Activated CD8-positive, alpha-beta T cell treated with anti-CD3 and anti-CD28 coated beads, Interleukin-2, amount 10 ng/mL, durations not matched to agents 7 days and 5 days (primary cell): ENCODE data around the gene SLC35A1. TPM values are rescaled to one million over a fixed set of nuclear protein-coding genes. Genes with fewer than 3 reads are reported as not detected.
"Not testable (repeated sequence)": the region's sequence is repeated elsewhere in the genome, so short reads cannot be mapped to it uniquely, and the experiment has no call there.

Source experiments
- ATAC-seq: fragments of 150-1000 bp; cut with Tn5 transposase; one replicate; pipeline ENCODE4 v1.10.0; 2021; ENCODE audit warnings: moderate library complexity
- CTCF ChIA-PET: fragments of 350-600 bp; sonication (Branson Sonifier 250); formaldehyde crosslinking; loops from one replicate; lab custom pipeline; 2021; ENCODE audit warnings: antibody characterized with exemption; lab: Charles Lee
- POLR2A ChIA-PET: fragments of 350-600 bp; sonication (Branson Sonifier 250); formaldehyde crosslinking; loops from one replicate; lab custom pipeline; 2021; ENCODE audit warnings: antibody characterized with exemption; lab: Charles Lee
- DNase-seq: peaks from one replicate; pipeline ENCODE4 v3.0.0-alpha.2; 2020
- H3K27ac Mint-ChIP-seq: one replicate; pipeline ENCODE4 v1.8.0; 2021; ENCODE audit warnings: mild to moderate bottlenecking, mixed read lengths
- H3K27me3 Mint-ChIP-seq: one replicate; pipeline ENCODE4 v1.8.0; 2021; ENCODE audit warnings: low read depth, mixed read lengths
- H3K36me3 Mint-ChIP-seq: one replicate; pipeline ENCODE4 v1.8.0; 2021; ENCODE audit warnings: low read depth, mixed read lengths
- H3K4me1 Mint-ChIP-seq: one replicate; pipeline ENCODE4 v1.8.0; 2021; ENCODE audit warnings: low read depth, mixed read lengths
- H3K4me3 Mint-ChIP-seq: one replicate; pipeline ENCODE4 v1.8.0; 2021; ENCODE audit warnings: mild to moderate bottlenecking, mixed read lengths
- H3K9me3 Mint-ChIP-seq: one replicate; pipeline ENCODE4 v1.8.0; 2022; ENCODE audit warnings: mixed read lengths; ENCODE audit not compliant: insufficient read depth
- total RNA-seq, 2 experiments: library from RNA; stranded (reverse); gene quantifications; one replicate each; pipeline ENCODE4 v1.2.3, GENCODE V29; 2021

The SLC35A1 gene
- total RNA-seq, 2 experiments from 2014 or later = 11.8 to 12.6 TPM

DNA sequence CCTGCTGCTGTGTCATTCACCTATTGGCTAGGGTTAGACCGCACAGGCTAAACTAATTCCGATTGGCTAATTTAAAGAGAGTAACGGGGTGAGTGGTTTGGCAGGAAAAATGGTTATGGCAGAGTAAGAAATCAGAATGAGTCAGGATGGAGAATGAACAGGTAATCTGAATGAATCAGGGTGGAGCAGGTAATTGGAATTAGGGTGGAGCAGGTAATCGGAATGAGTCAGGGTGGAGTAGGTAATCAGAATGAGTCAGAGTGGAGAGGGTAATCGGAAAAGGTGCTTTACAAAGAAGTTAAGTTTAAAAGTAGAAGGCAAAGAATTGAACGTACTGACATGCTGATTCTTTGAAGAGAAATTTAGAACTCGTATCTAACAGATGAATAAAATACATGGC, 11.7 kb downstream of the SLC35A1 start:
- CTCF ChIA-PET = no interaction called here
- POLR2A ChIA-PET = no interaction called here
- Mint-ChIP-seq H3K27ac (peak overlapping the region; percentile 44), H3K27me3 (no peaks in the 10 kb centered on the region), H3K36me3 (peaks cover 9% of the 10 kb centered on the region), H3K4me1 (peaks cover 14% of the 10 kb centered on the region), H3K9me3 (no peaks in the 10 kb centered on the region), H3K4me3 (no peak overlapping the region)
- ATAC-seq (no peak), DNase-seq (no peak)

DNA sequence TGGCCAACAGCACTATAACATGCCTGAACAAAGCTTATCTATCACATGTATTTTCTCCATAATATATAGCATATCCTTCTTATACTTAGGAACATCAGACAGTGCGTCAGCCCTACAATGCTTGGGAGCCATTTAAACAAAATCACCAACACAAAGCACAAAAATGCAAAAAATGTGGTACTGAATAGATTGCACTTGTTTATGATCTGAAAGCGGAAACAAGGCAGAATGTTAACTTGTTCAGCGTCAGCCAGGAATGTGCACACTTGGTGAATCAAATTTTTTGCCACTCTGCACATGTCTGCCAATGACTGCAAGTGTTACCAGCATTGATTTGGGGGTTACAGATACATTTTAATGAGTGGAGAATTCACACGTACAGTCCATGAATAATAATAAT, 14.8 kb downstream of the SLC35A1 start:
- DNase-seq (no peak), ATAC-seq (no peak)
- H3K36me3 Mint-ChIP-seq = peaks cover 13% of the 10 kb centered on the region
- H3K27me3 Mint-ChIP-seq = no peaks in the 10 kb centered on the region
- H3K27ac Mint-ChIP-seq = no peak overlapping the region
- CTCF ChIA-PET = no interaction called here
- POLR2A ChIA-PET = no interaction called here
- H3K4me1 Mint-ChIP-seq = peaks cover 14% of the 10 kb centered on the region
- no peak overlapping the region for H3K4me3 Mint-ChIP-seq
- no peaks in the 10 kb centered on the region for H3K9me3 Mint-ChIP-seq

DNA sequence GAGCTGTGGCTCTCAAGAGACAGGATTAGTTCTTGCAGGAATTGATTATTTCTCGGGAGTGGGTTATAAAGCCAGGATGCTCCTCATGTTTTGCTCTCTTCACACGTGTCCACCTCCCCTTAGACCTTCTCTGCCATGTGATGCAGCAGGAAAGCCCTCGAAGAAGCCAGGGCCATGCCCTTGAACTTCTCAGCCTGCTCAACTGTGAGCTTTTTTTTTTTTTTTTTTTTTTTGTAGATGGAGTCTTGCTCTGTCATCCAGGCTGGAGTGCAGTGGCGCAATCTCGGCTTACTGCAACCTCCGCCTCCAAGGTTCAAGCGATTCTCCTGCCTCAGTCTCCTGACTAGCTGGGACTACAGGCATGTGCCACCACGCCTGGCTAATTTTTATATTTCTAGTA, 16.6 kb downstream of the SLC35A1 start:
- CTCF ChIA-PET = interaction anchor here (2.0 kb wide), 1 partner anchor 17 kb away, joined by 6 read pairs; no protein-coding TSS in a partner anchor
- H3K4me1 Mint-ChIP-seq, H3K27me3 Mint-ChIP-seq, H3K4me3 Mint-ChIP-seq, H3K9me3 Mint-ChIP-seq, ATAC-seq, DNase-seq, POLR2A ChIA-PET, H3K27ac Mint-ChIP-seq: not testable (repeated sequence)
- peaks cover 15% of the 10 kb centered on the region for H3K36me3 Mint-ChIP-seq

DNA sequence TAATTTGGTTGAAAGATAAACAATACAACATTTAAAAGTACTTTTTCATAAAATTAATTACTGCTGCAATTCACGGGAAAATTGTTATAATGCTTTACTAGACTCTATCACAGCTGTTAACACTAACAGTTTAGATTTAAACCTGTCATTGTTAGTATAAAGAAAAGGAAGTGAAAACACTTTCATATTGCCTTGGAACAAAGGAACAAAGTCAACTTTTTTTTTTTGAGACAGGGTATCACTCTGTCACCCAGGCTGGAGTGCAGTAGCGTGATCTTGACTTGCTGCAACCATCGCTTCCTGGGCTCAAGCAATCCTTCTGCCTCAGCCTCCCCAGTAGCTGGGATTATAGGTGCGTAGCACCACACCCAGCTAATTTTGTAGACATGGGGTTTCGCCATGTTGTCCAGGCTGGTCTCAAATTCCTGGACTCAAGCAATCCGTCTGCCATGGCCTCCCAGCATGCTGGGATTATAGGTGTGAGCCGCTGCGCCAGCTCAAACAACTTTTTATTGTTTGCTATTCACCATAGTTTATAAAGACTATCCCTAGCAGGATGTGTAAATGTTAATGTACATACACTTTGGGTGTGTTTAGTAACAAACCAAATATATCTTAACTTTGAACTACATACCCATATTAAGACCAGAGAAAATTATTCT, 22.1 kb downstream of the SLC35A1 start:
- H3K36me3 Mint-ChIP-seq = peaks cover 18% of the 10 kb centered on the region
- H3K27ac Mint-ChIP-seq = no peak overlapping the region
- ChIA-PET CTCF (interaction anchor here (0.7 to 1.2 kb wide), 4 partner anchors 9 to 326 kb away, joined by 3 to 4 read pairs (median 3); no protein-coding TSS in a partner anchor), POLR2A (interaction anchor here (0.9 kb wide), 1 partner anchor 20 kb away, joined by 3 read pairs; no protein-coding TSS in a partner anchor)
- no peak for DNase-seq
- no peak for ATAC-seq
- H3K27me3 Mint-ChIP-seq = no peaks in the 10 kb centered on the region
- H3K9me3 Mint-ChIP-seq = no peaks in the 10 kb centered on the region
- H3K4me3 Mint-ChIP-seq = no peak overlapping the region
- peaks cover 3% of the 10 kb centered on the region for H3K4me1 Mint-ChIP-seq

DNA sequence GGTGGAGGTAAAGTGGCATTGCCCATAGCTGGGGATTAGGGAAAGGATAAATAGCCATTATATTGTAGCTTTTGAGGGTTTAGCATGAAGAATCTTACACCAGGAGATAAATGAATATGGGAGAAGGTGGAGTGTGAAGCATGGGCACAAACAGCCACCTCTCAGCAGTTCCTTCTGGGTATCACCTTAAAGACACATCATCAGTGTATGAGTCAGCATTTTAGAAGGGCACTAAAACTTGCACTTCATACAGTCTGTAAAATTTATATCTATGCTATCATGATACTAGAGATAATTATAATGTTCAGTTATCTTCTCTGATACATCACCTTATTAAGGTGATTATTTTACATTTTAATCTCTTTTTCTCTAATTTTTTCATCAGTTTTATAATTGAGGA, 25.3 kb downstream of the SLC35A1 start:
- ATAC-seq (no peak), DNase-seq (no peak)
- Mint-ChIP-seq H3K9me3 (no peaks in the 10 kb centered on the region), H3K27ac (no peak overlapping the region), H3K4me1 (peaks cover 3% of the 10 kb centered on the region), H3K4me3 (no peak overlapping the region), H3K36me3 (peaks cover 18% of the 10 kb centered on the region), H3K27me3 (no peaks in the 10 kb centered on the region)
- CTCF ChIA-PET = interaction anchor here (0.7 kb wide), 1 partner anchor 13 kb away, joined by 3 read pairs; no protein-coding TSS in a partner anchor
- POLR2A ChIA-PET = no interaction called here

DNA sequence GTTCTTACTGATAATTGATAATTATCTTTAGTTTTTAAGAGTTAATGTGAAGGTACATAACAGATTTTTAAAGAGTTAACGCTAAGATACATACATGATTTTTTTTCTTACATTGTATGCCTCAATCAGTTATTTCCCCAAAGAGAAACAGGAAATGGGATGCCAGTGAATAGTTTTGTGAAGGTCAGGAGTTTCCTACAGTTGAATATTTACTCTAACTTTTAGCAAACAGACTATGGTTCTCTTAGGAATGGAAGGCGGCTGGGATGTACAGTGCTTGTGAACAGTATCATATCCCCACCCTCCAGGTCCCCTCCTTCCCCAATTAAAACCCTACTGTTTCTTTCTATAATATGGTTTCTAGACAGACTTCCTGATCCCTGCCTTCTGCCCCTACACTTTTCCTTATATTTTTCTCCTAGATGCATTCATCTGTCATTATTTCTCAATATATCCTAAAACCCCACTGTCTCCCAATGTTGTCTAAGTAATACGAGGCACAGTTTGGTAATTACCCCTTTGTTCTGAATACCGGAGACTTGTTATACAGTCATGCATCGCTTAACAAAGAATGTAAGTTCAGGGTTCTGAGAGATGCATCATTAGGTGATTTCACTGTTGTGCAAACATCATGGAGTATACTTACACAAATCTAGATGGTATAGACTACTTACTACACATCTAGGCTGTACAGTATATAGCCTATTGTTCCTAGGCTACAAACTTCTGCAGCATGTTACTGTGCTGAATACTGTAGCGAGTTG, 29.2 kb downstream of the SLC35A1 start:
- Mint-ChIP-seq H3K27ac (peak overlapping the region; percentile 18), H3K4me3 (no peak overlapping the region)
- CTCF ChIA-PET = no interaction called here

DNA sequence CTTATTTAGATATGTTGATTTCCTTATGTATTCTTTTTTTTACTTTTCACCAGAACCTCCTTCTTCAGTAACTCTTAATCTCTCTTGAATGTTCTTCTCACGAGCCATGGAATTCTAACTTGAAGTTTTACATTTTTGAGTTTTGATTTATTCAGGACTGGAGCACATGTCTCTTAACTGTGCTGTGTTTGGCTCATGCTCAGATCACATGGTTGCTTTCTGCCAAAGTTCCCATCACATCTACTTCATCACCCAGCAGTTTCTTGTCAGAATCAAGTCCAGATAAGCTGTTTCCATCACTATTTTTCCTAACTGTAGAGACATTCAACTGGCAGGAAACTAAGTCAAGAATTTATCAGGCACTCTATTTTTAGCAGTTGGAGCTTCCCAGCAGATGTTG, 31.7 kb downstream of the SLC35A1 start:
- no peak for DNase-seq

More for the DNA sequence above, 29.2 kb downstream of the SLC35A1 start:
- H3K36me3 Mint-ChIP-seq = peaks cover 26% of the 10 kb centered on the region
- H3K4me1 Mint-ChIP-seq = peaks cover 13% of the 10 kb centered on the region
- no peak for ATAC-seq
- POLR2A ChIA-PET = no interaction called here
- no peaks in the 10 kb centered on the region for H3K27me3 Mint-ChIP-seq
- no peaks in the 10 kb centered on the region for H3K9me3 Mint-ChIP-seq
- no peak for DNase-seq

DNA sequence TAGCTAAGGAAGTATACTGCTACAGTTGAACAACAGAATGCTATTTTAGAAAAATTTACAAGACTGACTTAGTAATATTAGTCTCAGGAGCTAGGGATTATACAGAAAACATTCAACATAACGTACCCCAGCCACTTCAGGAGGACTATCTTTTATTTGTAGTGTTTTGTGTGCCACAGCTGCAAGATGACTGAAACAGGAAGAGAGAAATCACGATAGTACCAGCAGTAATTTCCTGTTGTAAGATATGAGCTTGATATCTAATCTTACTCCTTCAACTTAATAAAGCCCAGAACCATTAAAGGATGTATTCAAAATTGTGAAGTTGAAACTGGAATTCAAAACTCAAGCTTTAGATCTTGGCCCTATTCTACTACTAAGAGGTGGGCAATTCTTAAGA, 42.1 kb downstream of the SLC35A1 start:
- H3K27ac Mint-ChIP-seq = peak overlapping the region; percentile 42
- no peak for DNase-seq
- POLR2A ChIA-PET = interaction anchor here (0.8 kb wide), 1 partner anchor 20 kb away, joined by 3 read pairs; no protein-coding TSS in a partner anchor

More for the DNA sequence above, 31.7 kb downstream of the SLC35A1 start:
- ChIA-PET POLR2A (no interaction called here), CTCF (no interaction called here)
- H3K36me3 Mint-ChIP-seq = peaks cover 29% of the 10 kb centered on the region
- H3K27ac Mint-ChIP-seq = no peak overlapping the region
- no peaks in the 10 kb centered on the region for H3K9me3 Mint-ChIP-seq
- ATAC-seq = no peak
- H3K4me3 Mint-ChIP-seq = no peak overlapping the region
- no peaks in the 10 kb centered on the region for H3K27me3 Mint-ChIP-seq
- H3K4me1 Mint-ChIP-seq = peaks cover 10% of the 10 kb centered on the region

DNA sequence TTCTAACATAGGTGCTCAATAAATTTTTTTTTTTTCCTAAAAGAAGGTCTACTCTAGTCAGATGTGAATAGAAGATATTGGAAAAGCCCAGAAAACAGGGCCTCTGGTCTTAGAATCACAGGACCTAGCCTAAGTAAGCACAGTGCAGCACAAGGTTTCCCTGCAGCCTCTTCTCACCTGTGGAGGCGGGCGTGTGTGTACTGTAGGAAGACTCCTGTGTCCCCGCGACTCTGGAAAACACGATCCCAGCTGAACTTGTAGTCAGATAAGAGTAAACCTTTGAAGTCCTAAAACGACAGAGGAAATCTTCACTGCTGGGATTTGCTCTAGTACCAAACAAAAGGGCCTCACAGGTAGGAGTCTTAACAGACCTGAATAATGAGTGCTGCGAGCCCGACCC, 45.7 kb downstream of the SLC35A1 start:
- Mint-ChIP-seq H3K27me3 (no peaks in the 10 kb centered on the region), H3K4me1 (peaks cover 8% of the 10 kb centered on the region), H3K36me3 (peaks cover 41% of the 10 kb centered on the region), H3K4me3 (no peak overlapping the region), H3K27ac (no peak overlapping the region), H3K9me3 (no peaks in the 10 kb centered on the region)
- DNase-seq (no peak), ATAC-seq (no peak)
- CTCF ChIA-PET = interaction anchor here (0.6 kb wide), 1 partner anchor 1300 kb away, joined by 3 read pairs; no protein-coding TSS in a partner anchor
- POLR2A ChIA-PET = no interaction called here

More for the DNA sequence above, 42.1 kb downstream of the SLC35A1 start:
- H3K36me3 Mint-ChIP-seq = peaks cover 53% of the 10 kb centered on the region
- H3K9me3 Mint-ChIP-seq = no peaks in the 10 kb centered on the region
- no peak overlapping the region for H3K4me3 Mint-ChIP-seq
- no peak for ATAC-seq
- H3K4me1 Mint-ChIP-seq = peaks cover 8% of the 10 kb centered on the region
- H3K27me3 Mint-ChIP-seq = no peaks in the 10 kb centered on the region
- CTCF ChIA-PET = interaction anchor here (0.8 kb wide), 1 partner anchor 9 kb away, joined by 3 read pairs; no protein-coding TSS in a partner anchor

DNA sequence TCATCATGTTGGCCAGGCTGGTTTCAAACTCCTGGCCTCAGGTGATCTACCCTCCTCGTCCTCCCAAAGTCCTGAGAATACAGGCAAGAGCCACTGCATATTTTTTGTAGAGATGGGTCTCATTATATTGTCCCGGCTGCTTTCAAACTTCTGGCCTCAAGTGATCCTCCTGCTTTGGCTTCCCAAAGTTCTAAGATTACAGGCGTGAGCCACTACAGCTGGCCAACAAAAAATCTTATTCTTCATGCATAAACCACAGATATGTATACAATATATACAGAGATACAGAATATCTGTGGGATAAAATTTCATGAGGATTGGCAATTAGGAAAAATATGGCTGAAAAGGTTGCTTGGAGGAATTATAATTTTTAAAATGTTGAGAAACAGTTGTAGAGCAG, 49.9 kb downstream of the SLC35A1 start:
- H3K9me3 Mint-ChIP-seq = no peaks in the 10 kb centered on the region
- POLR2A ChIA-PET = no interaction called here
- no peaks in the 10 kb centered on the region for H3K4me1 Mint-ChIP-seq
- H3K36me3 Mint-ChIP-seq = peaks cover 32% of the 10 kb centered on the region
- no peak for DNase-seq
- no peak overlapping the region for H3K27ac Mint-ChIP-seq
- H3K4me3 Mint-ChIP-seq = no peak overlapping the region
- CTCF ChIA-PET = no interaction called here
- no peak for ATAC-seq
- H3K27me3 Mint-ChIP-seq = no peaks in the 10 kb centered on the region

DNA sequence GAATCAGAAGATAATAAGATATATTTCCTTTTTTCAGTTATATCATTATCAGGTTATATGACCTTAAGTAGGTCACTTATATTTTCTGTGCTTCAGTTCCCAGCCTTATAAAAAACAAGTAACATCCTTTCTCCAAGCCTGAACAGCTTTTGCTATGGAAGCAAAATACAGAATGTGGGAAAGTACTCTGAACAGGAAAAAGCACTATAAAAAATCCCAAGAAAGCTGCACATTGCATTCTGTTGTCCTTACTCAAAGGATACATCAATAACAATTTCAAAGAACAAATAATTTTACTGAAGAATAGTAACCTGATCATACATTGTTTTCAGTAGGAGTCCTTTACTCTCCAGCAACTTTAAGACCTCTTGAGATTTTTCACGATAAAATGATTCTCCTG, 56.4 kb downstream of the SLC35A1 start:
- no peak overlapping the region for H3K27ac Mint-ChIP-seq

More for the DNA sequence above, 56.4 kb downstream of the SLC35A1 start:
- H3K9me3 Mint-ChIP-seq = no peaks in the 10 kb centered on the region
- H3K27me3 Mint-ChIP-seq = no peaks in the 10 kb centered on the region
- ChIA-PET CTCF (no interaction called here), POLR2A (no interaction called here)
- no peak for ATAC-seq
- no peaks in the 10 kb centered on the region for H3K4me1 Mint-ChIP-seq
- no peak for DNase-seq
- no peak overlapping the region for H3K4me3 Mint-ChIP-seq
- peaks cover 35% of the 10 kb centered on the region for H3K36me3 Mint-ChIP-seq
